Gastroesophageal sphincter (tissue), 3 donors: ENCODE measurements around the gene SHC4.

Experiments
- POLR2A ChIP-seq, 2 donors: fragments of 450-650 bp; IDR thresholded peaks; one replicate each; pipeline ENCODE4 v1.6.1; 2017; ENCODE audit warnings: antibody characterized with exemption in 2 of 2, mild to moderate bottlenecking in 2 of 2, moderate library complexity in 1 of 2
- TF ChIP-seq, protein P1 (sequence below), 4 experiments: fragments of 200-600 bp in 2 of 4; fragments of 450-650 bp in 2 of 4; sonication (generic) in 1 of 4; IDR thresholded peaks; one replicate each; pipeline ENCODE4 v1.5.1; 2017 to 2019; ENCODE audit warnings: antibody characterized with exemption in 4 of 4, mild to moderate bottlenecking in 2 of 4, moderate library complexity in 2 of 4

DNA sequence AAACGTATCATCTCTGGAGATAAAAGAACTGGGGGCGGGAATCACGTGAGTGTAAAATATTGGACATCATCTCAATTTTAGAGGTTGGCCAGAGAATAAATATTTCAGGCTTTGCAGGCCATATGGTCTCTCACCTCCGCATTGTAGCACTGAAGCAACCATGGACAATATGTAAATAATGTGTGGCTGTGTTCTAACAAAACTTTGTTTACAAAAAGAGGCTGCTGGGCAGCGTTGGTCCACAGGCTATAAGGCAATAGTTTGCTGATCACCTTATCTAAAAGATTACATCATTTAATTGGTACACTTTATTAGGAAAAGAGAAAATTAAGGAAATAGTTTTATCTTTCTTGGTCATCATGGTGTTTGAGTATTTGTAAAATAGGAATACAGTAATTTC is 22.5 kb upstream of the SHC4 start:
- TF ChIP-seq, protein P1, sequence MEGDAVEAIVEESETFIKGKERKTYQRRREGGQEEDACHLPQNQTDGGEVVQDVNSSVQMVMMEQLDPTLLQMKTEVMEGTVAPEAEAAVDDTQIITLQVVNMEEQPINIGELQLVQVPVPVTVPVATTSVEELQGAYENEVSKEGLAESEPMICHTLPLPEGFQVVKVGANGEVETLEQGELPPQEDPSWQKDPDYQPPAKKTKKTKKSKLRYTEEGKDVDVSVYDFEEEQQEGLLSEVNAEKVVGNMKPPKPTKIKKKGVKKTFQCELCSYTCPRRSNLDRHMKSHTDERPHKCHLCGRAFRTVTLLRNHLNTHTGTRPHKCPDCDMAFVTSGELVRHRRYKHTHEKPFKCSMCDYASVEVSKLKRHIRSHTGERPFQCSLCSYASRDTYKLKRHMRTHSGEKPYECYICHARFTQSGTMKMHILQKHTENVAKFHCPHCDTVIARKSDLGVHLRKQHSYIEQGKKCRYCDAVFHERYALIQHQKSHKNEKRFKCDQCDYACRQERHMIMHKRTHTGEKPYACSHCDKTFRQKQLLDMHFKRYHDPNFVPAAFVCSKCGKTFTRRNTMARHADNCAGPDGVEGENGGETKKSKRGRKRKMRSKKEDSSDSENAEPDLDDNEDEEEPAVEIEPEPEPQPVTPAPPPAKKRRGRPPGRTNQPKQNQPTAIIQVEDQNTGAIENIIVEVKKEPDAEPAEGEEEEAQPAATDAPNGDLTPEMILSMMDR (IDR thresholded peaks at IDR 0.05): no peak
- TF ChIP-seq POLR2A (IDR thresholded peaks at IDR 0.05): no peak
